ENCODE results near the gene BBIP1. TPM values are rescaled to one million over a fixed set of nuclear protein-coding genes. Genes with fewer than 3 reads are reported as not detected.

BBIP1 gene
- total RNA-seq (2022; extraction: Qiagen RNA extraction), result 32.3 to 51.7 TPM (median 35.3 TPM) in 5 replicates

GRCh38 chr10:110918643-110919348 lies at the start of gene BBIP1:
TSS of gene BBIP1 (minus strand) at chr10:110919180. CDS start at chr10:110918157, 1,023 bp downstream.

GRCh38 chr10:110919349-110919931 lies 460 bp upstream of the BBIP1 start, which contains the start of gene SHOC2:
TSS of gene SHOC2 (plus strand) at chr10:110919604. CDS start at chr10:110964359, 44,755 bp downstream.

GRCh38 chr10:110871298-110872084 lies 47.5 kb downstream of the BBIP1 start, which contains the start of gene PDCD4:
TSS of gene PDCD4 (plus strand) at chr10:110871928. CDS start at chr10:110876028, 4,100 bp downstream.

Other genes with a start within 250 kb of the BBIP1 start
- gene PDCD4, start 47.3 kb downstream of the BBIP1 start, total RNA-seq (2022; extraction: Qiagen RNA extraction), result 31.3 to 41.5 TPM (median 34.2 TPM) in 5 replicates
- 17.5 to 26.3 TPM (median 22.0 TPM) in 5 replicates for gene SHOC2, start 424 bp upstream of the BBIP1 start, total RNA-seq (2022; extraction: Qiagen RNA extraction)
- 0.10 to 0.27 TPM (median 0.18 TPM) in 5 replicates for gene ADRA2A, start 157.8 kb upstream of the BBIP1 start, total RNA-seq (2022; extraction: Qiagen RNA extraction)